Endodermal cell (in vitro differentiated cells): ENCODE data around the gene SFRP2. TPM values are rescaled to one million over a fixed set of nuclear protein-coding genes. Genes with fewer than 3 reads are reported as not detected.

Source experiments
- DNase-seq: peaks from one replicate; pipeline ENCODE4 v3.0.0-alpha.2; 2017
- H3K27ac ChIP-seq: 2 replicates; pipeline ENCODE4 v1.5.1; 2013; ENCODE audit warnings: mild to moderate bottlenecking, low read depth, low read length, moderate library complexity
- H3K27me3 ChIP-seq: 2 replicates; pipeline ENCODE4 v1.6.1; 2013; ENCODE audit warnings: mild to moderate bottlenecking, low read length, moderate library complexity; ENCODE audit not compliant: insufficient read depth, control insufficient read depth, poor library complexity, severe bottlenecking
- H3K36me3 ChIP-seq: 2 replicates; pipeline ENCODE4 v1.7.0; 2013; ENCODE audit warnings: mild to moderate bottlenecking, low read length, moderate library complexity; ENCODE audit not compliant: control insufficient read depth, insufficient read depth
- H3K4me1 ChIP-seq: one replicate; pipeline ENCODE4 v1.7.0; 2013; ENCODE audit warnings: low read length; ENCODE audit not compliant: control insufficient read depth, insufficient read depth
- H3K4me3 ChIP-seq: 2 replicates; pipeline ENCODE4 v1.5.1; 2013; ENCODE audit warnings: mild to moderate bottlenecking, low read length, moderate library complexity
- H3K9ac ChIP-seq: 2 replicates; pipeline ENCODE4 v1.6.1; 2013; ENCODE audit warnings: mild to moderate bottlenecking, low read length, moderate library complexity; ENCODE audit not compliant: poor library complexity, severe bottlenecking; ENCODE audit errors: extremely low read depth
- H3K9me3 ChIP-seq: 2 replicates; pipeline ENCODE4 v1.6.1; 2013; ENCODE audit warnings: mild to moderate bottlenecking, low read length, moderate library complexity; ENCODE audit not compliant: control insufficient read depth
- H3K27ac Mint-ChIP-seq: 2 replicates; pipeline ENCODE4 v1.8.0; 2020; ENCODE audit warnings: mixed read lengths
- H3K27me3 Mint-ChIP-seq: 2 replicates; pipeline ENCODE4 v1.8.0; 2021; ENCODE audit warnings: mild to moderate bottlenecking, mixed read lengths; ENCODE audit not compliant: insufficient read depth
- H3K36me3 Mint-ChIP-seq: 2 replicates; pipeline ENCODE4 v1.8.0; 2020; ENCODE audit warnings: low read depth, mixed read lengths
- H3K4me1 Mint-ChIP-seq: 2 replicates; pipeline ENCODE4 v1.8.0; 2020; ENCODE audit warnings: mixed read lengths
- H3K4me3 Mint-ChIP-seq: 2 replicates; pipeline ENCODE4 v1.8.0; 2020; ENCODE audit warnings: mild to moderate bottlenecking, moderate library complexity, mixed read lengths
- H3K9me3 Mint-ChIP-seq: 2 replicates; pipeline ENCODE4 v1.8.0; 2020; ENCODE audit warnings: mild to moderate bottlenecking, mixed read lengths
- CTCF ChIP-seq: fragments of 200-600 bp; sonication (generic); conservative IDR thresholded peaks from 2 replicates; pipeline ENCODE4 v1.5.0; 2021; ENCODE audit warnings: antibody characterized with exemption, mild to moderate bottlenecking
- WGBS, 2 experiments: methylation state at CpG; one replicate each; pipeline versions ENCODE4 v1.1.5 to v1.1.7; 2013; ENCODE audit warnings: missing lambda C conversion rate in 2 of 2, mixed read lengths in 1 of 2; ENCODE audit not compliant: insufficient coverage in 1 of 2, insufficient read length in 1 of 2; 5-methylcytosine and 5-hydroxymethylcytosine counted together
- total RNA-seq, 2 donors: library from RNA; stranded (reverse); fragmentation: NEBNext Ultra II Directional in 1 of 2; extraction: Animal tissue kit (Norgen Biotek cat#: 25700) in 1 of 2; gene quantifications; 2 replicates in 1 of 2; 3 replicates in 1 of 2; pipeline ENCODE4 v1.2.1, GENCODE V29; 2021

SFRP2 gene
- total RNA-seq, 2 donors from 2014 or later = 5.3 to 69.1 TPM

- Mint-ChIP-seq H3K36me3 (no peaks in the 10 kb centered on the region), H3K27me3 (no peaks in the 10 kb centered on the region), H3K27ac (no peak overlapping the region), H3K9me3 (peaks cover 3% of the 10 kb centered on the region), H3K4me1 (peaks cover 14% of the 10 kb centered on the region), H3K4me3 (no peak overlapping the region)
- H3K9ac ChIP-seq = no peak overlapping the region
- WGBS, 2 experiments = 85 to 100% methylated on average over 1 of the region's 1 CpG
- no peaks in the 10 kb centered on the region for H3K9me3 ChIP-seq
- TF ChIP-seq CTCF = no peak
- H3K4me1 ChIP-seq = no peaks in the 10 kb centered on the region
- no peak for DNase-seq
- H3K27me3 ChIP-seq = no peaks in the 10 kb centered on the region
- H3K36me3 ChIP-seq = no peaks in the 10 kb centered on the region
- no peak overlapping the region for H3K27ac ChIP-seq
- H3K4me3 ChIP-seq = no peak overlapping the region
Measured at GRCh38 chr4:153780876-153781275, 8.0 kb downstream of the SFRP2 start.

- Mint-ChIP-seq H3K4me3 (no peak overlapping the region), H3K36me3 (no peaks in the 10 kb centered on the region), H3K4me1 (peaks cover 10% of the 10 kb centered on the region), H3K27me3 (no peaks in the 10 kb centered on the region), H3K27ac (no peak overlapping the region), H3K9me3 (peaks cover 3% of the 10 kb centered on the region)
- no peak overlapping the region for H3K9ac ChIP-seq
- no peak overlapping the region for H3K27ac ChIP-seq
- H3K27me3 ChIP-seq = no peaks in the 10 kb centered on the region
- H3K4me1 ChIP-seq = no peaks in the 10 kb centered on the region
- 87 to 100% methylated on average over 1 to 2 of the region's 2 CpGs for WGBS, 2 experiments
- no peak overlapping the region for H3K4me3 ChIP-seq
- DNase-seq = no peak
- H3K9me3 ChIP-seq = no peaks in the 10 kb centered on the region
- no peak for TF ChIP-seq CTCF
- H3K36me3 ChIP-seq = no peaks in the 10 kb centered on the region
Measured at GRCh38 chr4:153780221-153780620, 8.7 kb downstream of the SFRP2 start.

GRCh38 chr4:153778383-153778782 is 10.5 kb downstream of the SFRP2 start:
- Histone ChIP-seq H3K9me3 (no peaks in the 10 kb centered on the region), H3K27me3 (no peaks in the 10 kb centered on the region), H3K4me1 (no peaks in the 10 kb centered on the region), H3K27ac (no peak overlapping the region), H3K9ac (no peak overlapping the region), H3K4me3 (no peak overlapping the region), H3K36me3 (no peaks in the 10 kb centered on the region)
- H3K27me3 Mint-ChIP-seq = no peaks in the 10 kb centered on the region
- 83 to 87% methylated on average over 1 of the region's 1 CpG for WGBS, 2 experiments
- H3K27ac Mint-ChIP-seq = no peak overlapping the region
- H3K9me3 Mint-ChIP-seq = peaks cover 3% of the 10 kb centered on the region
- H3K36me3 Mint-ChIP-seq = no peaks in the 10 kb centered on the region
- H3K4me1 Mint-ChIP-seq = peaks cover 10% of the 10 kb centered on the region
- DNase-seq = no peak
- TF ChIP-seq CTCF = no peak
- no peak overlapping the region for H3K4me3 Mint-ChIP-seq
